HG03108 (cell line): Measurements from ENCODE around the gene MRE11.
"Not testable (repeated sequence)": the region's sequence is repeated elsewhere in the genome, so short reads cannot be mapped to it uniquely, and the experiment has no call there.

Experiments
- ATAC-seq: cut with Tn5 transposase; IDR thresholded peaks from one replicate; pipeline ENCODE4 v1.9.1; 2021; ENCODE audit warnings: moderate library complexity; ENCODE audit not compliant: unreplicated experiment

MRE11 gene

GRCh38 chr11:94433049-94433448 is 60.6 kb downstream of the MRE11 start:
- no peak for ATAC-seq

GRCh38 chr11:94424662-94425061 is 69.0 kb downstream of the MRE11 start:
- ATAC-seq, result no peak

GRCh38 chr11:94424011-94424410 is 69.6 kb downstream of the MRE11 start:
- no peak for ATAC-seq

- ATAC-seq, result no peak
These were observed 70.1 kb downstream of the MRE11 start for GRCh38 chr11:94423507-94423906.

- no peak for ATAC-seq
These were observed 75.4 kb downstream of the MRE11 start for GRCh38 chr11:94418123-94418765.

GRCh38 chr11:94417386-94417987 is 76.2 kb downstream of the MRE11 start:
- no peak for ATAC-seq

GRCh38 chr11:94405062-94405833 is 88.4 kb downstream of the MRE11 start:
- no peak for ATAC-seq

GRCh38 chr11:94402355-94402754 is 91.3 kb downstream of the MRE11 start:
- ATAC-seq, result no peak

- no peak for ATAC-seq
These were observed 91.8 kb downstream of the MRE11 start for GRCh38 chr11:94401773-94402265.

- ATAC-seq, result no peak
These were observed 92.5 kb downstream of the MRE11 start, which contains the start of gene GPR83 for GRCh38 chr11:94400839-94401772. Gene GPR83, minus strand, starts transcription at chr11:94401419. Its CDS starts 172 bp downstream, at chr11:94401247.

GRCh38 chr11:94400457-94400838 is 93.2 kb downstream of the MRE11 start:
- ATAC-seq, result no peak

- no peak for ATAC-seq
These were observed 93.6 kb downstream of the MRE11 start for GRCh38 chr11:94400050-94400449.

GRCh38 chr11:94398101-94398500 is 95.5 kb downstream of the MRE11 start:
- ATAC-seq, result no peak

- ATAC-seq, result no peak
These were observed 97.4 kb downstream of the MRE11 start for GRCh38 chr11:94396282-94396681.

GRCh38 chr11:94391937-94392336 is 101.7 kb downstream of the MRE11 start:
- not testable (repeated sequence) for ATAC-seq

GRCh38 chr11:94379613-94380012 is 114.0 kb downstream of the MRE11 start:
- no peak for ATAC-seq

- no peak for ATAC-seq
These were observed 116.8 kb downstream of the MRE11 start for GRCh38 chr11:94376841-94377240.

GRCh38 chr11:94370576-94370975 is 123.1 kb downstream of the MRE11 start:
- not testable (repeated sequence) for ATAC-seq
